Osteoblast (primary cell): ENCODE measurements around the gene ACACB. TPM values are rescaled to one million over a fixed set of nuclear protein-coding genes. Genes with fewer than 3 reads are reported as not detected.

Source experiments
- DNase-seq: peaks from one replicate; pipeline ENCODE4 v3.0.0; 2011; ENCODE audit warnings: low spot score, mixed read lengths; ENCODE audit not compliant: insufficient read length; ENCODE audit errors: missing footprints
- H2AFZ ChIP-seq: 2 replicates; pipeline ENCODE4 v1.6.0; 2011; ENCODE audit warnings: mild to moderate bottlenecking, low read length
- H3K27ac ChIP-seq: 2 replicates; pipeline ENCODE4 v1.5.1; 2011; ENCODE audit warnings: mild to moderate bottlenecking, low read depth, low read length, moderate library complexity
- H3K27me3 ChIP-seq: 2 replicates; pipeline ENCODE4 v1.6.0; 2012; ENCODE audit warnings: mild to moderate bottlenecking, control low read depth, inconsistent platforms, low read length, moderate library complexity; ENCODE audit not compliant: insufficient read depth
- H3K36me3 ChIP-seq: 2 replicates; pipeline ENCODE4 v1.5.1; 2011; ENCODE audit warnings: mild to moderate bottlenecking, low read length, control low read depth, moderate library complexity; ENCODE audit not compliant: insufficient read depth
- H3K4me1 ChIP-seq: 2 replicates; pipeline ENCODE4 v1.5.1; 2011; ENCODE audit warnings: mild to moderate bottlenecking, low read length, control low read depth, moderate library complexity; ENCODE audit not compliant: insufficient read depth
- H3K4me2 ChIP-seq: 2 replicates; pipeline ENCODE4 v1.6.0; 2011; ENCODE audit warnings: mild to moderate bottlenecking, low read length; ENCODE audit not compliant: insufficient read depth
- H3K4me3 ChIP-seq: fragments of 200-600 bp; sonication (generic); 3 replicates; pipeline ENCODE4 v1.5.1; 2012; ENCODE audit warnings: mild to moderate bottlenecking, low read length, inconsistent platforms; ENCODE audit not compliant: insufficient read depth
- H3K79me2 ChIP-seq: 2 replicates; pipeline ENCODE4 v1.6.0; 2012; ENCODE audit warnings: mild to moderate bottlenecking, low read length, control low read depth, inconsistent platforms; ENCODE audit not compliant: insufficient read depth
- H3K9me3 ChIP-seq: 2 replicates; pipeline ENCODE4 v1.5.1; 2011; ENCODE audit warnings: low read depth, low read length, control low read depth
- H4K20me1 ChIP-seq: 2 replicates; pipeline ENCODE4 v1.6.0; 2012; ENCODE audit warnings: mild to moderate bottlenecking, low read length, control low read depth; ENCODE audit not compliant: insufficient read depth
- CTCF ChIP-seq: IDR thresholded peaks from 2 replicates; pipeline ENCODE4 v1.5.1; 2011; ENCODE audit warnings: mild to moderate bottlenecking, low read depth, low read length, moderate library complexity; ENCODE audit errors: extremely low read depth
- total RNA-seq: library from RNA; depleted of rRNA; stranded (reverse); fragments of >200 nt; gene quantifications from 2 replicates; pipeline ENCODE4 v1.2.3, GENCODE V29; 2012

Gene ACACB
- total RNA-seq, 1 donor, result 13.8 TPM

- no peak for TF ChIP-seq CTCF
- Histone ChIP-seq H2AFZ (no peak overlapping the region), H3K79me2 (no peaks in the 10 kb centered on the region), H3K27me3 (no peaks in the 10 kb centered on the region), H3K4me1 (no peaks in the 10 kb centered on the region), H4K20me1 (no peaks in the 10 kb centered on the region), H3K4me3 (no peak overlapping the region), H3K9me3 (no peaks in the 10 kb centered on the region), H3K36me3 (no peaks in the 10 kb centered on the region), H3K4me2 (no peak overlapping the region), H3K27ac (no peak overlapping the region)
- peak; percentile 2 for DNase-seq
Observed at GRCh38 chr12:109270494-109270893, 154.1 kb downstream of the ACACB start.

GRCh38 chr12:109271418-109271817, 155.0 kb downstream of the ACACB start:
- Histone ChIP-seq H4K20me1 (no peaks in the 10 kb centered on the region), H3K27me3 (no peaks in the 10 kb centered on the region), H3K9me3 (no peaks in the 10 kb centered on the region), H3K4me1 (no peaks in the 10 kb centered on the region), H3K27ac (no peak overlapping the region), H3K79me2 (no peaks in the 10 kb centered on the region), H3K4me2 (no peak overlapping the region), H3K36me3 (no peaks in the 10 kb centered on the region), H3K4me3 (no peak overlapping the region), H2AFZ (no peak overlapping the region)
- peak; percentile 42 for DNase-seq
- TF ChIP-seq CTCF, result no peak

- H3K4me1 ChIP-seq, result no peaks in the 10 kb centered on the region
- no peak overlapping the region for H3K27ac ChIP-seq
- no peaks in the 10 kb centered on the region for H4K20me1 ChIP-seq
- DNase-seq, result peak; percentile 60
- no peaks in the 10 kb centered on the region for H3K27me3 ChIP-seq
- TF ChIP-seq CTCF, result no peak
- H3K4me3 ChIP-seq, result no peak overlapping the region
- H3K79me2 ChIP-seq, result no peaks in the 10 kb centered on the region
- H2AFZ ChIP-seq, result no peak overlapping the region
- H3K4me2 ChIP-seq, result no peak overlapping the region
- no peaks in the 10 kb centered on the region for H3K9me3 ChIP-seq
- no peaks in the 10 kb centered on the region for H3K36me3 ChIP-seq
Observed at GRCh38 chr12:109273354-109273753, 157.0 kb downstream of the ACACB start.

GRCh38 chr12:109274381-109274780, 158.0 kb downstream of the ACACB start:
- no peak overlapping the region for H2AFZ ChIP-seq
- no peaks in the 10 kb centered on the region for H3K9me3 ChIP-seq
- no peaks in the 10 kb centered on the region for H3K36me3 ChIP-seq
- no peaks in the 10 kb centered on the region for H3K4me1 ChIP-seq
- H3K4me2 ChIP-seq, result no peak overlapping the region
- DNase-seq, result no peak
- no peak for TF ChIP-seq CTCF
- H3K27ac ChIP-seq, result no peak overlapping the region
- H3K79me2 ChIP-seq, result no peaks in the 10 kb centered on the region
- no peaks in the 10 kb centered on the region for H4K20me1 ChIP-seq
- no peaks in the 10 kb centered on the region for H3K27me3 ChIP-seq
- H3K4me3 ChIP-seq, result no peak overlapping the region
